ENCODE measurements around the gene FOSL1. TPM values are rescaled to one million over a fixed set of nuclear protein-coding genes. Genes with fewer than 3 reads are reported as not detected.

The FOSL1 gene
- total RNA-seq, 1 donor from 2014 or later: not detected

DNA sequence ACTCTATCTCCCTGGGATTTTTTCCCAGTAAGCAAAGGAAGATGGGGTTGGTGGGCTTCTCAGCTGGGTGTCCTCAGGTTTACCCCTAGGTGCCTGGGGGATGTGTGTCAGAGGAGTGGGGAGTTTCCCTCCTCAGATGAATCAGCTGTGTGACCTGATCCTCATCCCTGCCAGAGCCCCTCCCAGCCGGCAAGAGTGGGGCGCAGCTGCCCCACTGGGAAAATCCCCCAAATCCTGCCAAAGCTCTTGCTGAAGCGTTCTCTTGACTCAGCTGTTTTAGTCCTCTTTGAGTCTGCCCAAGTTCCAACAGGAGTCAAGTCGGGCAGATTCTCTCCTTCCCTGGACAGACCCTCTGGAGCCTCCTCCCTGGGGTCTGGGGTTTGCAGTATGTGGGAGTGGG is 12.7 kb upstream of the FOSL1 start:
- Mint-ChIP-seq H3K4me3 (ENCODE audit: unreplicated experiment) (no peak overlapping the region), H3K27me3 (ENCODE audit: unreplicated experiment) (peaks cover 20% of the 10 kb centered on the region), H3K4me1 (ENCODE audit: low read depth, unreplicated experiment) (peaks cover 10% of the 10 kb centered on the region), H3K36me3 (ENCODE audit: unreplicated experiment) (no peaks in the 10 kb centered on the region), H3K27ac (ENCODE audit: unreplicated experiment) (no peak overlapping the region), H3K9me3 (ENCODE audit: unreplicated experiment) (peaks cover 9% of the 10 kb centered on the region)
- TF ChIP-seq, protein P1, sequence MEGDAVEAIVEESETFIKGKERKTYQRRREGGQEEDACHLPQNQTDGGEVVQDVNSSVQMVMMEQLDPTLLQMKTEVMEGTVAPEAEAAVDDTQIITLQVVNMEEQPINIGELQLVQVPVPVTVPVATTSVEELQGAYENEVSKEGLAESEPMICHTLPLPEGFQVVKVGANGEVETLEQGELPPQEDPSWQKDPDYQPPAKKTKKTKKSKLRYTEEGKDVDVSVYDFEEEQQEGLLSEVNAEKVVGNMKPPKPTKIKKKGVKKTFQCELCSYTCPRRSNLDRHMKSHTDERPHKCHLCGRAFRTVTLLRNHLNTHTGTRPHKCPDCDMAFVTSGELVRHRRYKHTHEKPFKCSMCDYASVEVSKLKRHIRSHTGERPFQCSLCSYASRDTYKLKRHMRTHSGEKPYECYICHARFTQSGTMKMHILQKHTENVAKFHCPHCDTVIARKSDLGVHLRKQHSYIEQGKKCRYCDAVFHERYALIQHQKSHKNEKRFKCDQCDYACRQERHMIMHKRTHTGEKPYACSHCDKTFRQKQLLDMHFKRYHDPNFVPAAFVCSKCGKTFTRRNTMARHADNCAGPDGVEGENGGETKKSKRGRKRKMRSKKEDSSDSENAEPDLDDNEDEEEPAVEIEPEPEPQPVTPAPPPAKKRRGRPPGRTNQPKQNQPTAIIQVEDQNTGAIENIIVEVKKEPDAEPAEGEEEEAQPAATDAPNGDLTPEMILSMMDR (IDR thresholded peaks at IDR 0.05; ENCODE audit: partially characterized antibody, unreplicated experiment): no peak
- DNase-seq: no peak

DNA sequence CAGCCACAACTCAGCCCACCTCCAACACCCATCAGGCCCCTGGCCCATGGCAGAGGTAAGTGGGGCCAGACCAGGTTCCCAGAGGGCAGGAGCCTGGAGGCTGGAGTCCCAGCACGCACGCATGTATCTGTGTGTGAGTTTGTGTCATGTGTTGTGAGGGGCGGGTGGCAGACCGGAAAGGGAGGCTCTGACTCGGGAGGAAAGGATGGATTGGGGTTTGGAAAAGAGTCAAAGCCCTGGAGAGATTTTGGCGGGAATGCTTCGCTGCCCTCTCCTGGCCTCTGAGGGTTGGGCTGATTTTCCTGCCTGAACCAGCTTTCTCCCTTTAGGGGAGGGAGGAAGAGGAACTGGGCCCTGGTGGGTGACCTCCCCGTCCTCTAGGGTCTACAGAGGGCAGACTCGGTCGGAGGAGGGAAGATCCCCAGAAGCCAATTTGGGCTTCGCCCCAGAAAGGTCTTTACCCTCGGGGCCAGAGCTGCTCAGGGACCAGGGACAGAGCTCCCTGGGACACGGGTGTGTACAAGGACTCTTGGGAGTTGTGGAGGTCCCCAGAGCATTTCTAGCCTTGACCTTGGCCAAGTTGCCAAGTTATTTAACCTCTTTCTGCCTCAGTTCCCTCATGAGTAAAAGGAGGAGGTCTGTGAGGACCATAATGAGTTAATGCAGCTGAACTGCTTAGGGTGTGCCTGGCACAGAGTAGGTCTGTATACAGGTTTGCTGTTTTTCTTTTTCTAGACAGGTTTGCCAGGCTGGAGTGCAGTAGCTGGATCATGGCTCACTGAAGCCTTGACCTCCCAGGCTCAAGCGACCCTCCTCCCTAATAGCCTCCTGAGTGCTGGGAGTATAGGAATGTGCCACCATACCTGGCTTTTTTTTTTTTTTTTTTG is 11.7 kb upstream of the FOSL1 start:
- TF ChIP-seq, protein P1 (IDR thresholded peaks at IDR 0.05; ENCODE audit: partially characterized antibody, unreplicated experiment): no peak
- no peaks in the 10 kb centered on the region for H3K36me3 Mint-ChIP-seq (ENCODE audit: unreplicated experiment)
- no peak overlapping the region for H3K27ac Mint-ChIP-seq (ENCODE audit: unreplicated experiment)
- H3K4me1 Mint-ChIP-seq (ENCODE audit: low read depth, unreplicated experiment): peaks cover 10% of the 10 kb centered on the region
- H3K9me3 Mint-ChIP-seq (ENCODE audit: unreplicated experiment): peaks cover 9% of the 10 kb centered on the region
- DNase-seq: no peak
- H3K4me3 Mint-ChIP-seq (ENCODE audit: unreplicated experiment): no peak overlapping the region
- peaks cover 18% of the 10 kb centered on the region for H3K27me3 Mint-ChIP-seq (ENCODE audit: unreplicated experiment)

DNA sequence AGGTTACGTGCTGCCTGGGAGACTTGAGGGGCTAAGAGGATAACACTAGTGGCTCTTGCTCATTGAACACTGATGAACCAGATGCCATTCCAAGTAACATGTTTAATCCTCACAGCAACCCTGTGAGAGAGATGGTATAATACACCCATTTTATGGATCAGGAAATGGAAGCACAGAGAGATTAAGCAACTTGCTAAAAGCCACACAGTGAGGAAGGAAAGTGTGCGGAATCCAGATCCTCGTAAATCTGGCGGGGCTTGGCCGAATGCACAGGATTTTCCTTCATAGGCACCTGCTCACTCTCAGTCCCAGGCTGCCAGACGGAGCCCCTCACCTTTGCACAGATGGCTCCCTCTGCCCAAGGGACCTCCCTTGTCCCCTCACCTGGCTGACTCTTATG is 7.7 kb upstream of the FOSL1 start:
- TF ChIP-seq, protein P1 (IDR thresholded peaks at IDR 0.05; ENCODE audit: partially characterized antibody, unreplicated experiment): no peak
- no peak for DNase-seq
- Mint-ChIP-seq H3K4me1 (ENCODE audit: low read depth, unreplicated experiment) (no peaks in the 10 kb centered on the region), H3K4me3 (ENCODE audit: unreplicated experiment) (no peak overlapping the region), H3K27ac (ENCODE audit: unreplicated experiment) (no peak overlapping the region), H3K9me3 (ENCODE audit: unreplicated experiment) (no peaks in the 10 kb centered on the region), H3K36me3 (ENCODE audit: unreplicated experiment) (no peaks in the 10 kb centered on the region), H3K27me3 (ENCODE audit: unreplicated experiment) (peaks cover 9% of the 10 kb centered on the region)

DNA sequence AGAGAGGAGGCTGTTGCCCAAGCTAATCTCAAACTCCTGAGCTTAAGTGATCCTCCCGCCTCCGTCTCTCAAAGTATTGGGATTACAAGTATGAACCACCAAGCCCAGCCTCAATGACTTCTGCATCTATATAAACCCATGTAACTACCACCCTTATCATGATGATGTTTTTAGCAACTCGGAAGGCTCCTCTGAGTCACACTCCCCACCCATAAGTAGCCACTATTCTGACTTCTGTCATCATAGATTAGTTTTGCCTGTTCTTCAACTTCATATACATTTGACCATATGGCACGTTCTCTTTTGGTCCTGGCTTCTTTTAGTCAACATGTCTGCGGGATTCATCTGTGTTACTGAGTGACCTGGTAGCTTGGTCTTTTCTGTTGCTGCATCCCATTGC is 6.4 kb upstream of the FOSL1 start:
- no peaks in the 10 kb centered on the region for H3K9me3 Mint-ChIP-seq (ENCODE audit: unreplicated experiment)
- DNase-seq: no peak
- H3K36me3 Mint-ChIP-seq (ENCODE audit: unreplicated experiment): no peaks in the 10 kb centered on the region
- peaks cover 12% of the 10 kb centered on the region for H3K27me3 Mint-ChIP-seq (ENCODE audit: unreplicated experiment)
- H3K4me1 Mint-ChIP-seq (ENCODE audit: low read depth, unreplicated experiment): no peaks in the 10 kb centered on the region
- no peak overlapping the region for H3K27ac Mint-ChIP-seq (ENCODE audit: unreplicated experiment)
- H3K4me3 Mint-ChIP-seq (ENCODE audit: unreplicated experiment): no peak overlapping the region
- TF ChIP-seq, protein P1 (IDR thresholded peaks at IDR 0.05; ENCODE audit: partially characterized antibody, unreplicated experiment): no peak

DNA sequence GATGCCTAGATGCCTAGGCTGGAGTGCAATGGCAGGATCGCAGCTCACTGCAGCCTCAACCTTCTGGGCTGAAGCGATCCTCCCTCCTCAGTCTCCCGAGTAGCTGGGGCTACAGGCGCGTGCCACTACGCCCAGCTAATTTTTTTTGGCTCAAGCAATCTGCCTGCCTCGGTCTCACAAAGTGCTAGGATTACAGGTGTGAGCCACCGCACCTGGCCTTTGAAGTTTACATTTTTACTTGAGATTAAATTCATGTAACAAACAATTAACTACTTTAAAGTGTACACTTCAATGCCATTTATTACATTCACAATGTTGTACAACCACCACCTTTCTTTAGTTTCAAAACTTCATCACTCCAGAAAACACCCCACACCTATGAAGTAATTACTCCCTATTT is 3.5 kb upstream of the FOSL1 start:
- no peak overlapping the region for H3K27ac Mint-ChIP-seq (ENCODE audit: unreplicated experiment)

More for the DNA sequence above, 3.5 kb upstream of the FOSL1 start:
- peaks cover 2% of the 10 kb centered on the region for H3K9me3 Mint-ChIP-seq (ENCODE audit: unreplicated experiment)
- TF ChIP-seq, protein P1 (IDR thresholded peaks at IDR 0.05; ENCODE audit: partially characterized antibody, unreplicated experiment): no peak
- H3K36me3 Mint-ChIP-seq (ENCODE audit: unreplicated experiment): no peaks in the 10 kb centered on the region
- DNase-seq: no peak
- H3K27me3 Mint-ChIP-seq (ENCODE audit: unreplicated experiment): peaks cover 18% of the 10 kb centered on the region
- H3K4me3 Mint-ChIP-seq (ENCODE audit: unreplicated experiment): peak overlapping the region; percentile 60
- H3K4me1 Mint-ChIP-seq (ENCODE audit: low read depth, unreplicated experiment): no peaks in the 10 kb centered on the region

All from glutamatergic neuron (in vitro differentiated cells).